ENCODE data around the gene INTS7. TPM values are rescaled to one million over a fixed set of nuclear protein-coding genes. Genes with fewer than 3 reads are reported as not detected.
A peak's percentile ranks its signal among the peaks of the same experiment; 100 is the strongest.

Gene INTS7, protein sequence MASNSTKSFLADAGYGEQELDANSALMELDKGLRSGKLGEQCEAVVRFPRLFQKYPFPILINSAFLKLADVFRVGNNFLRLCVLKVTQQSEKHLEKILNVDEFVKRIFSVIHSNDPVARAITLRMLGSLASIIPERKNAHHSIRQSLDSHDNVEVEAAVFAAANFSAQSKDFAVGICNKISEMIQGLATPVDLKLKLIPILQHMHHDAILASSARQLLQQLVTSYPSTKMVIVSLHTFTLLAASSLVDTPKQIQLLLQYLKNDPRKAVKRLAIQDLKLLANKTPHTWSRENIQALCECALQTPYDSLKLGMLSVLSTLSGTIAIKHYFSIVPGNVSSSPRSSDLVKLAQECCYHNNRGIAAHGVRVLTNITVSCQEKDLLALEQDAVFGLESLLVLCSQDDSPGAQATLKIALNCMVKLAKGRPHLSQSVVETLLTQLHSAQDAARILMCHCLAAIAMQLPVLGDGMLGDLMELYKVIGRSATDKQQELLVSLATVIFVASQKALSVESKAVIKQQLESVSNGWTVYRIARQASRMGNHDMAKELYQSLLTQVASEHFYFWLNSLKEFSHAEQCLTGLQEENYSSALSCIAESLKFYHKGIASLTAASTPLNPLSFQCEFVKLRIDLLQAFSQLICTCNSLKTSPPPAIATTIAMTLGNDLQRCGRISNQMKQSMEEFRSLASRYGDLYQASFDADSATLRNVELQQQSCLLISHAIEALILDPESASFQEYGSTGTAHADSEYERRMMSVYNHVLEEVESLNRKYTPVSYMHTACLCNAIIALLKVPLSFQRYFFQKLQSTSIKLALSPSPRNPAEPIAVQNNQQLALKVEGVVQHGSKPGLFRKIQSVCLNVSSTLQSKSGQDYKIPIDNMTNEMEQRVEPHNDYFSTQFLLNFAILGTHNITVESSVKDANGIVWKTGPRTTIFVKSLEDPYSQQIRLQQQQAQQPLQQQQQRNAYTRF
- total RNA-seq: 15.8 TPM

DNA sequence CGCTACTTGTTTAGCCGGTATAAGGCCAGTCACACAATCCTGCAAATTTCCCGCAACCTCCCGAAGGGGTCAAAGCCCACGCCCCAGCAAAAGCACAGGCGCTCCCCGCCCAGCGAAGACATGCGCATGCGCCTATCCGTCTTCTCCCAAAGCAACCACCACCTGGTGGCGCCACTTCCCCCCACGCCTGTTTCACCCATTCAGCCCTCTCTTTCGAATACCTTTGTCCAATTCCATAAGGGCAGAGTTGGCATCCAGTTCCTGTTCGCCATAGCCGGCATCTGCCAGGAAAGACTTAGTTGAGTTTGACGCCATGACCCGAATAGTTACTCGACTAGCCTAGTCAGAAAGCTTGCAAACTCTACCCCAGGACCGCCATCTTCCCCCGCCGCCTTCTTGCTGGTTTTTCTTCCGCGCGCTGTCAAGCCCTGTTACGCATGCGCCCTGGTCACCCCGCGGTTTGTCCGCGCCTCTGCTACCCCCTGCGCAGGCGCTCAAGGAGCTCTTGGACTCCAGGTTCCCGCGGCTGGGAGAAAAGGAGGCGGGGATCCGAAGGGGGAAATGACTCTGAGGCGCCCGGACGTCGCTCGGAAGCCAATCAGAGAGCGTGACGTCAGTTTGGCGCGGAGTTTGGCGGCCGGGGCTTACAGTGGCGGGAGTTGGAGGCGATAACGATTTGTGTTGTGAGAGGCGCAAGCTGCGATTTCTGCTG, at the start of gene INTS7, which contains the start of gene DTL:
TSS of gene INTS7 (minus strand) at position 435 of the 712 bp plus-strand sequence. CDS start at position 315, 120 bp downstream.
TSS of gene DTL (plus strand) at position 626 of the 712 bp plus-strand sequence. CDS start 143 bp downstream, outside the sequence.
- DNase-seq: peak; percentile 99

DNA sequence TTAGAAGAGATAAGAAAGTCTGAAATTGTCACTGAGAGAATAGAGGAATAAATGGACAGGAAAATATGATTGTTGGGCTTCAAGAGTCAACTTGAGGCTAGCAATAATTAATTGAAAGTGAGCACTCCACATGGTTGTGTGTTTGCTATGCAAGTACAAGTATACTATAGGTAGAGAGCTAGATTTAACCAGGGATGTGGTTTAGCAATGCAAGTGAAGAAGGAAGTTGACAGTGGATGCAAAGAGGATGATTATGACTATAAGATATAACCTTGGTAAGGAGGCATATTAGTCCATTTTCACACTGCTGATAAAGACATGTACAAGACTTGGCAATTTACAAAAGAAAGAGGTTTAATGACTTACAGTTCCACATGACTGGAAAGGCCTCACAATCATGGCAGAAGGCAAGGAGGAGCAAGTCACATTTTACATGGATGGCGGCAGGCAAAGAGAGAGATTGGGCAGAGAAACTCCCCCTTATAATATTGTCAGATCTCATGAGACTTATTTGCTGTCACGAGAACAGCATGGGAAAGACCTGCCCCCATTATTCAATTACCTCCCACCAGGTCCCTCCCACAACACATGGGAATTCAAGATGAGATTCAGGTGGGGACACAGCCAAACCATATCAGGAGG, 47.5 kb upstream of the INTS7 start:
- no peak for DNase-seq

DNA sequence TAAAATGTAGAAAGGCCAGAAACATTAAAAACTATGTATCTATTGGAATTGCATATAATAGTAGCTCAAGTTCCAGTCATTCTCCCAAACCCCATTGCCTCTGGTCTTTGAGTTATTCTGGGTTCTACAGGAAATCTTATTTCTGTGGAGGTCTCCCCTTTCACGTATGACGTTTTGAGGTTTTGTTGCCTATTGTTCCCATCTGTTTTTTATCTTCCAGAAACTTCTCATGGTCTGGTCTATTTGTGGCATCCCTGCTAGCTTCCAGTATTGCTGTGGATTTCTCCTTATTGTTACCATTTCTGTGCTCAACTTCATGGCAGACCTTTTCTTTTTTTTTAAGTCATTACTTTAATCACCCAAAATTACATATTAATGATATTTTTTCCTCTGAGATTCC, 43.5 kb upstream of the INTS7 start:
- no peak for DNase-seq

DNA sequence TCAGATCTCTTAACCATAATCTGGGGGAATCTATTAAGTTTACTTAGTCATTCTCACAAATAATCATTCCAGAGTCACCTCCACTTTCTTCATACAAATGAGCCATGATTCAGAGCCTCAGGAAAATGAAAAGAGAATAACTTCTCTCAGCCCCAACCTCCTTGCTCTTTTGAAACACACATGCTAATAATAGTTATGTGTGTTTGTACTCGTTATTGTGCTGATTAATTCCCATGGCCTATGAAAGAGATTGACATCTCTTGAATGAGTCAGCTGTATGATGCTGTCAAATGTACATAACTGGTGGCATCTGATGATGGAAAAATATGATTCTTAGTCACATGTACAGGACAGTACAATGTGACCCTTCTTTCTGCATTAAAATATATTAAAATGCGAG, 41.7 kb upstream of the INTS7 start:
- no peak for DNase-seq

DNA sequence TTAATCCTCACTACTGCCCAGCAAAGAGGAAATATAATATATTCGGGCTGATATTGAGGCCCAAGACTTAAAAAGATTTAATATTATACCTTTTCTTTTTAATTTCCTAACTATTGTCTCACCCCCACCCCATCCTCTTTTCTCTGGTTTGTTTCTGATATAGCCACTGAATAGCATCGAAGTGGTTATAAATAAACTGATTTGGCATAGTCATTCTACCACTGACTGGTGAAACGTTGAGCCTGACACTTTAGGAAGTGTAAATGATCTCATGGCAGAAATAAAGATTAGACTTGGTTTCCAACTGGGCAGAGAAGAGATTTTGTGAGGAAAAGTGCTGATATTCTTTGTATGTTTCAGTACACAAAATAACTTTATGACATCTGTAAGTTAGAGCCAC, 39.5 kb upstream of the INTS7 start:
- DNase-seq: no peak

DNA sequence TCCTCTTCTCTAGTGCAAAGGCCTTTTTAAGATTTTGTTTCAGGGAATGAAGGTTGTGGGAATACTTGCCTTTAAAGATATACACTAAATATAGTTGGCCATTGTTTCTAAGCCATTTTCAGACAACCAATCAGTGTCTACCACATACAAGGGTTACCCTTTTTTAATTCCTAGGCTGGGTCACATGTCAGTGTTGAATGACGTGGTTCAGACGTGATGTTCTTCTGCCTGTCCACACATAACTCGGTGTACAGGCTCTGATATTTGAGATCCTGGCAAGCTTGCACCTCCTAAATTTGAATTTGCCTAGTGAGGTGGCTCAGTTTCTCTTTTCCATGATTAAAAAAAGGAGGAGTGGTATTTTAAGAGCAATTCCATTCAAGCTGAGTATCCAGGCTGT, 39.0 kb upstream of the INTS7 start:
- no peak for DNase-seq

DNA sequence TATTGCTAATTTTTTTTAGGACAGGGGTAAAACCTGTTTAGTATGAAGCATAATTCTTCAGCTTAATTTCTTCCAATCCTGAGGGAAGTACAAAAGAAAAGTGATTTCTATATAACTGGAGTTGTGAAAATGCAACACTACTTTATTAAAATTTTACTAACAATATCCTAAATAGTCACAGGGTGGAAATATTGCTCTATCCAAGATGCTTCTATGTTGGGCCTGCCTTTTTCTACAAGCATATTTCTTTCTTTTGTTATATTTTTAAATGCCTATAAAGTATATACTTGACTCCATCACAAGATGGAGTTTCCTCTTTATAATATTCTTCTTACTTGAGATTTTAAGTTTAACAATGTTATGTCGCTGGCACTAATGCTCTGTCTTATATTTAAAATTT, 38.1 kb upstream of the INTS7 start:
- DNase-seq: no peak

DNA sequence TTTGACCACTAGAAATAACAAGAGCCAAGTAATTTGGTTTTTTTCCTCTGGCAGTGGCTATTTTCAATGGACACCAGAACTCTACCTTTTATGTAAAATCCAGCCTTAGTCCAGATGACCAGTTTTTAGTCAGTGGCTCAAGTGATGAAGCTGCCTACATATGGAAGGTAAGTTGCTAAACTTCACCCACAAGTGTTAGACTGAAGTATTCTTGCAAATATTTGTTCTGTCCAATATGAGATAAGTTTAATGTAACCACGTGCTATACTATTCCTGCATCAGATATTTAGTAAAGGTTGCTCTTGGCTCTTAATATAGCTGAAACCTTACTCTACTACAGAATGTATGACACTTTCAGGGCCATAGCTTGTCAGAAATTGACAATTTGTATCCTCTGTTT, 36.7 kb upstream of the INTS7 start:
- DNase-seq: no peak

DNA sequence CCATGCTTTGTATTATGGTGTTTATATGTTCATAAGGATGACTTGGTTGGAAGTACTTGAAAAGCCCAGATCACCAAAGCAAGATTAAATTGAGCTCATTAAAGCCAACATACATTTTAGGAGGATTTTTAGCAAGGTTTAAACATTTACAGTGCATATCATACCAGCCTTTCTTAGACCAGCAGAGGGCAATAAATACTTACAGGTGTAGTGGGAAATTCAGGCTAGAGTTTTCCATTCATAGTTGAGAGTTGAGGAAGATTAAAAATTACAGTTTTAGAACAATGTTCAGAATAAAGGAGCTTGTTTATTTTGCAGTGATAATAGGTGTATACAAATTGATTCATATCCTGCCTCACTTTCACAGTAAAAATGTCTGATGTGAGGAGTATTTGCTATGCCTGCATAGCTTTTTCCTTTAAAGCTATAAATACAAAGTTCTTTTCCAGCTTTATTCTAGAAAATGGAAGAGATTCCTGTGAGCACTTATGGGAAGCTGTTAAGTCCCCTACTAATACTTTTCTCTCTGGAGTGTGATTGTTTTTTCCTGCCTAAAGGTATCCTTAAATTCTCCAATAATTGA, 35.5 kb upstream of the INTS7 start:
- DNase-seq: peak; percentile 52

DNA sequence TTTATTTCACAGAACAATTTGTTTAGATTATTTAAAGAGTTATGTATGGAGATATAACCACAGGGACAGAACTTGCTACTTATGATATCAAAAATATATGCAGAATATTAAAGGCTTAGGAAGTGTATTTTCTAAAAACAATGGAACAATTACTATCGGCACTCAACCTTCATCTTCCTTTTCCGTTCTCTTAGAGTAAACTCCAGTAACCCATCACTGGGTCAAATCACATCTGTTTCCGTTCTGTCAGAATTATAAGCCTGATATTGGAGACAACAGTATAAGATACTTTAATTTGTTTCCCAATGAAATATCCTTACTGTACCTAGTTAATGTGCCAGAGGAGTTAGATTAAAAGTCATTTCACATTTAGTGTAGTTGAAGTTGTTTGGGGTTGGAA, 32.4 kb upstream of the INTS7 start:
- peak; percentile 41 for DNase-seq

DNA sequence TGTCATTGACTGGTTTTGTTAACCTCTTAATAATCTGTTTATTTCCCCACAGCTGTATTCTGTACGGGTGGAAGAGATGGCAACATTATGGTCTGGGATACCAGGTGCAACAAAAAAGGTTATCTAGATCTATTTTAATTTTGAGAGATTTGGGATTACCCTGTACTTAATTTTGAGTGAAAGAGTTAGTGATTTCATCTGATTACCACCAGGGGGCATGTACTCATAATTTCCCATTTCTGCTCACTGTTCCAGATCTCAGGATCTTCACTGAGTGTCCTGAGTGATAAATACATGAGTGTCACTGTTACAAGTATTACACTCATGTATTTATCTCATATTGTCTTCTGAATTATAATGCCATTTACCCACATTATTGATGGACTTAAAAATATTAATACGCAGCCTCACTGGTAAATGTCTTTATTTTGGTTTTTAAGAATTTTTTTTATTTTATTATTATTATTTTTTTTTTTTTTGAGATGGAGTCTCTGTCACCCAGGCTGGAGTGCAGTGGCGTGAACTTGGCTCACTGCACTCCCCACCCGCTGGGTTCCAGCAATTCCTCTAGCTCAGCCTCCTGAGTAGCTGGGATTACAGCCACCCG, 27.6 kb upstream of the INTS7 start:
- DNase-seq: peak; percentile 41

DNA sequence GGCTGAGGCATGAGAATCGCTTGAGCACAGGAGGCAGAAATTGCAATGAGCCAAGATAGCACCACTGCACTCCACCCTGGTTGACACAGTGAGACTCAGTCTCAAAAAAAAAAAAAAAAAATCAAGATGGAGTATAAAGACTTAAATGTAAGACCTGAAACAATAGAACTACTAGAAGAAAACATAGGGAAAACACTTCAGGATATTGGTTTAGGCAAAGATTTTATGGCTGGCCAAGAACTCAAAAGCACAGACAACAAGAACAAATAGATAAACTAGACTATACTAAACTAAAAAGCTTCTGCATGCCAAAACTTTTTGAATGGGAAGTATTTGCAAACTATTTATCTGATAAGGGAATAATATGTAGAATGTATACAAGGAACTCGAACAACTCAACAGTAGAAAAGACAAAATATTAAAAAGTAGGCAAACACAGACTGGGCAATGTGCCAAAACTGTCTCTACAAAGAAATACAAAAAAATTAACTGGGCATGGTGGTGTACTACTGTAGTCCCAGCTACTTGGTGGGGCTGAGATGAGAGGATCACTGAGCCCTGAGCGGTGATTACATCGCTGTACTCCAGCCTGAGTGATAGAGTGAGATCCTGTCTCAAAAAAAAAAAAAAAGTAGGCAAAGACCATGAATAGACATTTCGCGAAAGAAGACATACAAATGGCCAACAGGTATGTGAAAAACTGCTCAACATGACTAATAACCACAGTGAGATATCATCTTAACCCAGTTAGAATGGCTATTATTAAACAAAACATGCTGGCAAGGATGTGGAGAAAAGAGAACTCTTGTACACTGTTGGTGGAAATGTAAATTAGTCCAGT, 25.5 kb upstream of the INTS7 start:
- no peak for DNase-seq

DNA sequence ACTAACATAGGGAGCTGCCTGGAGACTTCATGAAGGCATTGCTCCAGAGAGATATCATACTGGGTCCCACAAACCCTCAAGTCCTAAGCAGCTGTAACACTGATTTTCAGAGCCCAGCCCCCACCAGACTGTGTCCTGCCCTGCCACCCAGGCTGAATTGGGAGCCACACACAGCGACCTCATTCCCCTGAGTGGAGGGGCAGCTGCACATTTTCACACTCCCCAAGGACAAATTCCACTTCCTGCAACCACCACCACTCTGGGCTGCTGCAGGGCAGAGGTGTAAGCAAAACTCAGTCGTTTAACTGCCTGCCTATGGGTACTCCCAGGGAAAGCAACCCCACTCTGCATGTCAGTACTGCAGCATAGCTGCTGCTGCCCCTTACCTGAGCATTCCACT, 20.0 kb upstream of the INTS7 start:
- no peak for DNase-seq

DNA sequence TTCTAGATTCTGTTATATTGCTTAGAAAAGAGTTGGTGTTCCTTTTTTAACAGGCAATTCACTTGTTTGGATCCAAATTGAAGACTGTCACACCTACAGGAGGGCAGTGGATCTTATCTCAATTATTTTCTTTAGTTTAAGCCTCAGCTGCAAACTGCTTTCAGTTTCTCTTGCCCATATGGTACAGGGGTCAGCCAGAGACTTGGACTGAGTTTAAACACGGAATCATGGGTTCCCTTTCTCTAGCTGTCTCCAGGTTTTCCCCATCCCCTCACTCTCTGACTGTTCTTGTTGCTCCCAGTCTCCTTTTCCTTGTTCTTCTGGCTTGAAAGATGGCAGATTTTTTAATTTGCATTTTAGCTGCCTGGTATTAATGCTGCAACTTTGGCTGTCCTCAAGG, 18.6 kb upstream of the INTS7 start:
- no peak for DNase-seq

DNA sequence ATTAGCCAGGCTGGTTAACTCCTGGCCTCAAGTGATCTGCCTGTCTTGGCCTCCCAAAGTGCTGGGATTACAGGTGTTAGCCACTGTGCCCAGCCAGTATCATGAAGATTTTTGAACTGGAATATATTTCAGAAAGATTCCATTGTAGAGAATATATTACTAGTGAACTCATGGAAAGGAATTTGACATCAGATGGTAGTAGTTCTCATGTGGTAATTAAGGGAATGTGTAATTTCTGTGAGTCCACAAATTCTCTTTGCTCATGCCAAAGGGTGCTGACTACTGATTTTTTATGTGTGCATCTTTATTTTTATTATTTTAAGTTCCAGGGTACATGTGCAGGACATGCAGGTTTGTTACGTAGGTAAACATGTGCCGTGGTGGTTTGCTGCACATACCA, 10.6 kb upstream of the INTS7 start:
- DNase-seq: no peak

DNA sequence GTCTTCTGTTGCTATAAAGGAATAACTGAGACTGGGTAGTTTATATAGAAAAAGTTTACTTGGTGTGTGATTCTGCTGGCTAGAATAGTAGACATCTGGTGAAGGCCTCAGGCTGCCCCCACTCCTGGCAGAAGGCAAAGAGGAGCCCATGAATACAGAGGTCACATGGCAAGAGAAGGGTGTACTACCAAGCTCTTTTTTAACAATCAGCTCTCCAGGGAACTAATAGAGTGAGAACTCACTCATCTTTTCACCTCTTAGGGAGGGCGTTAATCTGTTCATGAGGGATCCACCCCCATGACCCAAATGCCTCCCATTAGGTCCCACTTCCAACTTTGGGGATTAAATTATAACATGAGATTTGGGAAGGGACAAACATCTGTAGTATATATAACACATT, 9.5 kb upstream of the INTS7 start:
- no peak for DNase-seq

DNA sequence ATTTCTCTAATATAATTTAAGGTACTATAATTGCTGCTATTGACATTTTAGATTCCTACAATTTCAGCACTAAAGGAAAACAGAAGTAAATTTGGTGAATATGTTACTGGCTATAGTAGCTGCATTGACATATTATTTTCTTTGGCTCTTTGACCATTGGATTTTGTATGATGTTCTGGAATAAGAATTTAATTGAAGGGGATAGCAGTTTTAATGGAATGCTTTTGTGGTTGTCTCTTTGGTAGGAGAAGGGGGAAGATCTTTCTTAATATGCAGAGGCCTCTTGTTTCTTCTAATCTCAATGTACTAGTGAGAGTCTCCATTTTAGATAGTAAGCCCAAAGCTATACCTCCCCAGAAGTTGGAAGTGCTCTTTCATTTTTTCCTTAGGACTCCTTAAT, 7.1 kb upstream of the INTS7 start:
- no peak for DNase-seq

DNA sequence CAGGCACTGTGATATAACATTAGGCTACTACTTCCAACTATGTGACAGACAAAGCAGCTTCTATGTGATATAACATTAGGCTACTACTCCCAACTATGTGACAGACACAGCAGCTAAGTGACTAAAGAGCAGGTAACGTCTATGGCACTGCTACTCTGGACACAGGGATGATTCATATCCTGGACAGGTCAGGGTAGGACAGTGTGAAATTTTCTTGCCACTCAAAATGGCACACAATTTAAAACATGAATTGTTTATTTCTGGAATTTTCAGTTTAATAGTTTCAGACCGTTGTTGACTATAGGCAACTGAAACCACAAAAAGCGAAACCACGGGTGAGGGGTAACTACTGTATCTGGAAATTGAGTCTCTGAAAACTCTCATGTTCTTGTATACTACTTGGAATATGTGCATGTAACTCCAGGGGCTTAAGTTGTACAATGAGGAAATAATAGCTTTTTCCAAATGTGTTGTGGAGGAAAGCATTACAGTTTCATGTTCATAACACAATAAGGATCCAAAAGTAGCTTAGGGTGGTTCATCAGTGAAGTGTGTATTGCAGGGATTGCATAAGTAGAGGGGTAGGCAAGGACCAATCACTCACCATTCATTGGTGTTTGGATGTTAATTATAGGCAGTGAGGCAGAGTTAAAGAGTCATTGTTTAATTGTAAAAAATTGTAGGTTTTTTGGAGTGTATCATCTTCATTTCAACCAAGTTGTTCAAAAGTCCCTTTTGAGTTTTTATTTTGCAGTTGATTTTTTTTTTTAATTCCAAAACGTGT, 5.5 kb upstream of the INTS7 start:
- no peak for DNase-seq

DNA sequence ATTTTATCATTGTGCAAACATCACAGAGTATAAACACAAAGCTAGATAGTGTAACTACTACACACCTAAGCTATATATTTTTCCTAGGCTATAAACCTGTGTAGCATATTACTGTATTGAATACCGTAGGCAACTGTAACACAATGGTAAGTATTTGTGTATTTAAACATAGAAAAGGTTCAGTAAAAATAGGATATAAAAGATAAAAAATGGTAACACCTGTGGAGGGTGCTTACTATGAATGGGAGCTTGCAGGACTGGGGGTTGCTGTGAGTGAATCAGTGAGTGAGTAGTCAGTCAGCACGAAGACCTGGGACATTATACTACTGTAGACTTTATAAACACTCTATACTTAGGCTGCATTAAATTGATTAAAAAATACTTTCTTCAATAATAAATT, 4.3 kb upstream of the INTS7 start:
- DNase-seq: no peak

All from skin of body (tissue), 2 donors.